Inflammatory macrophage treated with lipopolysaccharide for 4 hours (primary cell): ENCODE results near the gene TRIM9.

Source experiments
- DNase-seq: peaks from one replicate; pipeline ENCODE4 v3.0.0-alpha.2; 2020

TRIM9 gene

DNA sequence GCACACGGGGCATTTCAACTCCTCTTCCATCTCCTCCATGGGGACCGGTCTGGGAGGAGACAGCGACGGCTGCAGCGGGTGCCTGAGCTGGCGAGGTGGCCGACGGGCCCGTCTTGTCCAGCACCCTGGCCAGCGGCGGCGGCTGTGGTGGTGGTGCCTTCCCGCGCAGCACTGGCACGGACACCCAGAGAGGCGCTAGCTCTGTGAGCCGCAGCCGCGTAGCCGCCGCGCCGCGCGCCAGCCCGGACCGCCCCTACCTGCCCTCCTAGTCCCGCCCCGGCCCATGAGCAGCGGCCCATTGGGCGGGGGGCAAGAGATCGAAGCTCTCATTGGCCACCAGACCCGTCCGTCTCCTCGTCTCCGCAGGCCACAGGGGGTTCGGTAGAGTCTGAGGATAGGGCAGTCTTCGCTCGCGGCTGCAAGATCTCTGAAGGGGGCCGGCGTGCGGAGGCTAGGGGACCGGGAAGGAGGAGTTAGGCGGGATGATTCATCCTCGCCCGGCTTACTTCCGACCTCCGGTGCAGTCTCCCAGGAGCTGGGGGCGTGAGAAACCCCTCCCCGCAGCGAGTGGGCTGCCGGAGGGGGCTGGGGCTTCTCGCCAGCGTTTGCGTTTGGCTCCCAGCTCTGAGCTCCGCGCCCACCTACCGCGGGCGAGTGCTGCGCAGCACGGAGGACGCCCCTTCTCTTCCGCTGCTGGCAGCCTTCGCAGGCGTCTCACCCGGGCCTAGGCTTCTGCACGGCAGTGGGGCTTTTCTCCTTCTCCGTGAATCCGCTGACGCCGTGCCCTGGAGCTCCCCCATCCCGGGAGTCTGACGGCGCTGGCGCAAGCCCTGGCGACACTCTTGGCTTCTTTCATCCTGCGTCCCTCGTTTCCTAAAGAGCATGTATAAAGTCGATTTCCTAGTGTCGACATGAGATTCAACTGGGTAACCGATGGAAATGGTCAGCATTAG lies at the start of gene TRIM9:
TRIM9 (minus strand) TSS at position 205 of the 953 bp plus-strand sequence; CDS start at position 39, 166 bp downstream.
- peak; percentile 91 for DNase-seq

DNA sequence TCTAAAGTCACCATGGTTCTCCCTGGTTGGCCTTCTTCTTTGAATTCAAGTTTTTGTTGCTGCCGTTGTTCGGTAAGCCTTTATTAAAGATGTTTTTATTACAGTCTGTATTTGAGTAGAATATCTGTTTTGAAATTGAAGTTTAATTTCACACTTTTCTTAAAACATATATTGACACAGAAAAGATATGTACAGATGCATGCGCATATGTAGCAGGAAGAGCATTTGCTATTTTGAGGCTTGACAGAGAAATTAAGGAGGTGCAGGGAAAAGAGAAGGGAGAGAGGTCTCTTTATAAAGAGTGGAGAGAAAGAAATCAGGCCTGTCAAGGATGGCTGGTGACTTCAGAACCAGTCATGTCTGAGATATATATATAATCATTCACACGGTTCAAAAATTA lies 46.0 kb upstream of the TRIM9 start:
- no peak for DNase-seq

DNA sequence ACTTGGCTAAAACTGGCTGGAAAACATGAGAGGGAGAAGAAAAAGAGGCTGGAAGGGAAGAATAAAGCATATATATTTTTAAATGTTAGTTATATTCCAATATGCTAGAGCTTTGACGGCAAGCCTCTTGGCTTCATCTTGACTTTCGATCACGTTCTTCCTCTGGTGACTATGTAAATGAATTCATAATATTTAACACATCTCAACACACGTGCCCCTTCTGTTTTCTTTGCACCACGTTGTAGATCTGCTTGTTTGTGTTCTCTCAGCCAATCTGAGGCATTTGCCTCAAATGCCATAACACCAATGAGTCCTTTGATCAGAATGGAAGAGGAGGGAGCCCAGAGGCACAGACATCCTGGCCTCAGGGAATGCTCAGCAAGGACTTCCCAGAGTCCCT lies 45.4 kb upstream of the TRIM9 start:
- DNase-seq = no peak

DNA sequence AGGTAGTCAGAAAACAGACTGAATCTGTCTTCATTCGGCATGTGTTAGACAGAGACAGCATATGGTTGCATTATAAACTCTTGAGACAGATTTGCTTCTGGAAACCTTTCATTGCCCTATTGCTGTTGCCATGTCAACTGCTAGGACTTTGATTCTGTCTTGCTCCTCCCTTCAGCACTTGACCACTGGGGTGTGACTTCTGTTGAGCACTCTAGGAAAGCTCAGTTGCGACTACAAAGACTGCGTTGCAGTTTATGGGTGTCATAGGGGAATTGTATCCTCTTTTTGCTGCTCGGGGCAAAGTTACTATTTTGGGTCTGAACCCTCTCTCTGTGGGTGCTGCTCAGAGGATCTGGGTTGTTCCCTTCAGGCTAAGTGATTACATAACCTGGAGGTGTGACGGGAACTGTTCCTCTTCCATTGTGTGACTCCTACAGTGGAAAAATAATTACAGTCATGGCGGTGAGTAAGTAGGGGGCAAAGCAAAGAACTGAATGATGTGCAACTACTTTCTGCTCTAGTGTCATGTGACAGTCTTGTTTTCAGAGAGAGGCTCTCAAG lies 44.3 kb upstream of the TRIM9 start:
- peak; percentile 77 for DNase-seq

DNA sequence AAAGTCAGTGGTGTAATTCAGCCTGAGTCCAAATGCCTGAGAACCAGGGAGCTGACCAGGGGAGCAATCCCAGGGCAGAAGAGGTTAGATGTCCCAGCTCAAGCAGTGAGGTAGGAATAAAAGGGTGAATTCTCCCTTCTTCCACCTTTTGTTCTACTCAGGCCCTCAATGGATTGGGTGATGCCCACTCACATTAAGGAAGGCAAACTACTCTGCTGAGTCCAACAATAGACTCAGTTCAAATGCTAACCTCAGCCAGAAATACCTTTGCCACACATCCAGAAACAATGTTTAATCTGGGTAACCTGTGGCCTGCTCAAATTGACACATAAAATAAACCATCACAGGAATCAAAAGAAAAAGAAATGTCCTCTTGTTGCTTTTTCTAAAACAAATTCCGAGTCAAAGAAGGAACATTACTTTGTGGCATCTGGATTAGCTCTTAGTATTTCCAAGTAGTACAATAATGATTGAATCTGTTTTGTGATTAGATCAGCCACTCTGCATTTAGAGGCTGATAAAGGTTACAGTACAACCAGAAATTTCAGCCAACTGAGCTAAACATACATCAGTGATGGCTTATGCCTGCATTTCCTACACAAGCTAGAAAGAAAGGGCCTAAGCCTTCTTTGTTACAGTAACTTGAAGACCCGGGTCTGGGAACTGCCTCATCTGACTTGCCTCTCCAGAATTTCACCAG lies 43.6 kb upstream of the TRIM9 start:
- DNase-seq = no peak

DNA sequence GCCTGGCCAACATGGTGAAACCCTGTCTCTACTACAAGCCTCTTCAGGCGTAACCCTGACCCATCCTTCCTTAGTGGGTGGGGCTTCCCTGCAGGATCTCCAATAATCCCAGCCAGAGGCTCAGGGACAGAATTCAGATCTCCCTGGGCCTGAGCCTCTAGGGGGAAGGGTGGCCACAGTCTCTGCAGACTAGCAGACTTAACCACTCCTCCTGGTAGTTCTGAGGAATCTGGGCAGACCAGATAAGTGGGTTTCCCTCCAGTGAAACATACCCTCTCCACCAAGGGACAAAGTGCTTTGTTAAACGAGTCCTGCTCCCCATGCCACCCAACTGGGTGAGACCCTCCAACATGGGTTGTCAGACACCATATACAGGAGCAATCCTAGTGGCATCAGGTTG lies 36.6 kb upstream of the TRIM9 start:
- no peak for DNase-seq

DNA sequence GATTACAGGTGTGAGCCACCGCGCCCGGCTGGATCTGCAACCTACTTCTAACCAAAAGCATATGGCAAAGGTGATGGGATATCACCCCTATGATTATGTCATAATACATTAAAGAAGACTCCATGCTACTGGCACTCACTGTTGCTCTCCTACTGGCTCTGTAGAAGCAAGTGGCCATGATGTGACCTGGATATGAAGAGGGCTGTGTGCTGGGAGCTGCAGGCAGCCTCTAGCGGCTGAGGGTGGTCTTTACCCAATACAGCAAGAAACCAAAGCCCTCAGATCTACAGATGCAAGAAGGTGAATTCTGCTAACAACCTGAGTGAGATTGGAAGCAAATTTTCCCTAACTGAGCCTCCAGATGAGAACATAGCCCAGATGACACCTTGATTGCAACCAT lies 34.2 kb upstream of the TRIM9 start:
- DNase-seq = no peak

DNA sequence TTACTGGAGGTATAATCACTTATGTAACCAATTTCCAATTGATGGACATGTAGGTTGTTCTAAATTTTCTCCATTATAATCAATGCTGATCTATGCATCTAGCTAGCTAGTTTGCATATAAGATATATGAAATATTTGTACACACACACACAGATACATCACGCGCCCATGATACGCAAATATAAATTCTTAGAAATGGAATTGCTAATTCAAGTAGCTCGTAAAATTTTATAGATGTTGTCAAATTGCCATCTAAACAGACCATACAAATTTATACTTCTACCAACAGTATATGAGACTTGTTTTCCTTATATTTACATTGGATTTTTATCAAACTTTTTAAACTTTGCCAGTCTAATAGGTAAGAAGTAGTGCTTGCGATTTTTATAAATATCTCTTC lies 29.1 kb upstream of the TRIM9 start:
- DNase-seq = no peak

DNA sequence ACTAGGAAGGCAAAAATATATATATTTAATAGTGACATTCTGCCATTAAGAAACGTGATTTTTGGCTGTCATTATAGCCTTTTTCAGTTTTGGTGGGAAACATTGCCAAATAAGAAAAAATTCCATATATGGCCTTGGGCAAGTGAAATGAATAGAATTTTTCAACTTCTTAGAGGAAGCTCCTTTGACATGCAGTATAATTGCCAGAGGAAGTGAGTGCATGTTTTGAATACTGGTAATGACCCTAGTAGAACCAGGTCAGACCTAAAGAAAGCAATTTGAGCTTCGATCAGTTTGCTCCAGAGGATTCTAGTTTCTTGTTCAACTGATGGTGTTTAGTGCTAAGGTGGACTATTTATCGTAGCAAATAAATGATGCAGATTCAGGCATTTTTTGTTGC lies 26.2 kb upstream of the TRIM9 start:
- no peak for DNase-seq

DNA sequence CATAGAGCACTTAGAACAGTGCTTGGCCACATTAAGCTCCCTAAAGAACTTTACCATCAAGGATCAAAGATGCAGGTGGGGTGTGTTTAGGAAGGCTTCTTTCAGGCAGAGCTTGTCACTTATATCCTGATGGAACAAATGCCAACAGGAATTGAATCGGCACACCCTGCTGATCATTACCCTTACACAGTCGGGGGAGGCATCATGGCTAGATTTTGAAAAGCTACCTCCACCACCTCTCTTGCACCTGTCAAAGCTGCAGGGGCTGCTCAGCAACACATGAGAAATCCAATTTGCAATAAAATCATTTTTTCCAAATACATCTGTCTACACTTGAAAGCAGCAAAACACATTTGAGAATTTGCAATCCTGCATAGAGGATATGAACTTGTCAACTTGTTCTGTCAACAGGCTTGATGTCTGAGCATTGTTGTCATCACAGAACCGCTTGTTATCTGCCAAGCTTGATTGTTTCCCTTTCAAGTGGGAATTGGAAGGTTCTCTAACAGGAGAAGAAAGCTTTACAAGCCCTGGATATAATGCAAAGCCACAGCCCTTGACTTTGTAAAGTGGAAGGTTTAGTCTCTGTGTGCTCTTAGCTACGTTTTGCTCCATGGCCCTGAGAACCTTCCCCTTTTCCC lies 24.6 kb upstream of the TRIM9 start:
- DNase-seq = no peak

DNA sequence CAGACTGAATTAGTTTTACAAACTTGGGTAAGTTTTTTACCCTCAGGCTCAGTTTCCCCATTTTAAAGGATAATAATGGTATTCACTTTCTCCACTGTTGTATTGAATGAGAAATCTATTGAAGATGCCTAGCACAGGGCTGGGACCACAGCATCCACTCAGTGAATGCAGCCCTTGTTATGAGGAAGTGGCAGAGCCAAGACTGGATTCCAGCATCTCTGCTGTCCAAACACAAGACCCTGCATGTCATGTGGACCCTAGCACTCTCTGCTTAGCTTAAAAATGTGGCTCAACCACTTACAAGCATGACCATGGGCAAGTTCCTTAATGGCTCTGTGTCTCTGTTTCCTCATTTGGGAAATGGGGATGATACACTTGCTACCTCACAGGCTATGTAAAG lies 24.1 kb upstream of the TRIM9 start:
- DNase-seq = no peak

DNA sequence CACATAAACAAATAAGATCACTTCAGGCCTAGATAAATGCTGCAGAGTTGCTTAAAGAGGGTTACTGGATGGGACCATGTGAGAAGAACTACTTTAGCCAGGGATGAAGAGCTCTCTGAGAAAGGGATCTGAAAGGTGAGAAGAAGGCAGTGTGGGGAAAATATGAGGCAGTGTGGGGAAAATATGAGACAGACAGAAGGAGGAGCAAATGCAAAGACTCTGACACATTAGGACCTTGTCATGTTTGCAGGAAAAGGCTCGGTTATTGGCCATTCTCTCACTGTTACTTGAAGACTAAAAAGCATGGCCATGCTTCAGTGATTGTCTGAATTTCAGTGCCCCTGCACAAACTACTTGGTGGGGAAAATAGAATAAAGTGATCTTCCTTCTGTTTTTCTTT lies 22.7 kb upstream of the TRIM9 start:
- no peak for DNase-seq

DNA sequence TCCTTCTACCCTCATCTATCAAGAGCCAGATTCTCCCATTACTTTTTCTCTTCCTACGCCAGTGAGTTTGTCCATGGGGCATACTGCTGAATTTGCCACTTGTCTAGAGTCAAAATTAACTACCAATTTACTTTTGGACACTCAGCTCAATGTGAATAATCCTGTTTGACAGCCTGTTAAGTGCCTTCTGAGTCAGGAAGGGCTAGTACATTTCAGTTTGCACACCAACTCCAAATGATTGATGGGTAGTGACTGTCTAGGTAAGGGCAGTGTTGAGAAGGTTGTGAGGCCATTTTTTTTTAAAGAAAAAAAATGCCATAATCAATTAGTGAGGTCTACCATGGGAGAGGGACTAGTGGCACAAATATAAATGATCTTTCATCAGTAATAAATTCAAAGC lies 21.8 kb upstream of the TRIM9 start:
- no peak for DNase-seq

DNA sequence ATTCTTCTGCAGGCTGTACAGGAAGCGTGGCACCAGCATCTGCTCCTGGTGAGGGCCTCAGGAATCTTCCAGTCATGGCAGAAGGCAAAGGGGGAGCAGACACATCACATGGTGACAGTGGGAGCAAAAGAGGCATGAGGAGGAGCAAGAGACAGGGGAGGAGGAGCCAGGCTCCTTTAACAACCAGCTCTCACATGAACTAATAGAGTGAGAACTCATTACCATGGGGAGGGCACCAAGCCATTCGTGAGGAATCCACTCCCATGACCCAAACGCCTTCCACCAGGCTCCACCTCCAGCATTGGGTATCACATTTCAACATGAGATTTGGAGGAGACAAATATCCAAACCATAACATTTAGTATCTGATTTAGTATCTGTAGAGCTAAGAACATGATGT lies 14.7 kb upstream of the TRIM9 start:
- no peak for DNase-seq

DNA sequence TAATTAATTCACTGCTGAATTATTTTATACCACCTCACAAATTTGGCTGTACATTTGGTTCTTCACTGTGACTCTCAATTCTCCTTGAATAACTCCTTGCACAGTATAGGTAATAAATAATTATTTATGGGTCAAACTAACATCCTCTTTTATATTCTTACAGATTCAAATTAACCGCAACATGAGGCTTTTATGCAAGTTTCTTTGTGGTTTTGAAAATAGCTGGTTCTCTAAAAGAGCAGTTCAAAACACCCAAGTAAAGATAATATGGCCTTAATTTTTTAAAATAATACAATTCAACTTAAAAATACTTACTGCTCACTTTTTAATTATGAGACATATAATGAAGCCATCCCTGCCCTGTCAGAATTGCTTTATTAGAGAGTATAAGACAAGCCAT lies 12.9 kb upstream of the TRIM9 start:
- DNase-seq = peak; percentile 15

DNA sequence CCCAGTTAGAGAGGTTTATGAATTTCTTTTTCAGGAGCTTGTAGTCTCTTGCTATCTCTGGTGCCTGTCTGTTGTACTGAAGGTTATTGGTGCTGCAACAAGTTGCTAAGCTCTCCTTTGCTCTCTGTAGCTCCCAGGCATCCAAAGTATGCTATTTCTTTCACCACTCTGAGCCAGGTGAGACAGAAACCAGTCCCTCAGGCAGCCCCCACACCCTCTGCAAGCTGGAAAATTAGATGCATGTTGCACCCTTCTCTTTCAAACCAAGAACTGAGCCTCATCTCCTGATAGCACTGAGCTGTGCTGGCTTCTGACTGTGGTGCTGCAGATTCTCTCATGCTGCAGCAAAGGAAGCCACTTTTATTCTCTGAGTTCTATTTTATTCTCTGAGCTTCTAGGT lies 9.6 kb upstream of the TRIM9 start:
- DNase-seq = no peak

DNA sequence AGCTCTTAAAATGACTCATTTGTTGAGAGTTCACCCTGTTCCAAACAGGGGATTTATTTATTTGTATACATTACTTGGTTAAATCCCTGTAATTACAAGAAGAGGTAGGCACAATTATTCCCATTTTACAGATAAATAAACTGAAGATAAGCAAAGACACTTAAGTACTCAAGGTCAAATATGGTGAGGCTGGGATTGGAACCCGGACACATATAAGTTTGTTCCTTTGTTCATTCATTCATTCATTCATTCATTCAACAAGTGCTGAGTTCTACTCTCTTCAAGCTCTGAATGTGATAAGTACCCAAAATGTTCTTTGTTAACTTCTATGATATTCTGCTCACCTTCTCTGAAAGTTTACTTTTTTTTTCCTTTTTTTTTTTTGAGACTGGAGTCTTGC lies 2.4 kb upstream of the TRIM9 start:
- DNase-seq = no peak

DNA sequence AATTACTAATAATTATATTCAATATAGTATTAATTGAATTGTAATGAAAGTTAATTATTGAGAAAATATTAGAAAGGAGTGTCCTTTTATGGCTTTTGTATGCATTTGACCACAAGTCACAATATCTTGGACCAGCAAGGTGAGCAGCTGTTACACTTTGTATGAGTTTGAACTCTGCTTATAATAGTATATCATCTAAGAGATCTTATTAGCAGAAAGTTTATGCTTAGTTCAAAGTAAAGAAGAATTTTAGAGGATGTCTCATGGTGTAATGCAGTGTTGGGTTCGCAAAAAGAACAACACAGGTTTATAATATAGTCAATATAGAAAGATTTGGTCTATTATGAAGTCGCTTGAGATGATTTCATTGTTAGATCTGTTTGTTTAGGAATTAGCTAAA lies 2.0 kb upstream of the TRIM9 start:
- DNase-seq = no peak

DNA sequence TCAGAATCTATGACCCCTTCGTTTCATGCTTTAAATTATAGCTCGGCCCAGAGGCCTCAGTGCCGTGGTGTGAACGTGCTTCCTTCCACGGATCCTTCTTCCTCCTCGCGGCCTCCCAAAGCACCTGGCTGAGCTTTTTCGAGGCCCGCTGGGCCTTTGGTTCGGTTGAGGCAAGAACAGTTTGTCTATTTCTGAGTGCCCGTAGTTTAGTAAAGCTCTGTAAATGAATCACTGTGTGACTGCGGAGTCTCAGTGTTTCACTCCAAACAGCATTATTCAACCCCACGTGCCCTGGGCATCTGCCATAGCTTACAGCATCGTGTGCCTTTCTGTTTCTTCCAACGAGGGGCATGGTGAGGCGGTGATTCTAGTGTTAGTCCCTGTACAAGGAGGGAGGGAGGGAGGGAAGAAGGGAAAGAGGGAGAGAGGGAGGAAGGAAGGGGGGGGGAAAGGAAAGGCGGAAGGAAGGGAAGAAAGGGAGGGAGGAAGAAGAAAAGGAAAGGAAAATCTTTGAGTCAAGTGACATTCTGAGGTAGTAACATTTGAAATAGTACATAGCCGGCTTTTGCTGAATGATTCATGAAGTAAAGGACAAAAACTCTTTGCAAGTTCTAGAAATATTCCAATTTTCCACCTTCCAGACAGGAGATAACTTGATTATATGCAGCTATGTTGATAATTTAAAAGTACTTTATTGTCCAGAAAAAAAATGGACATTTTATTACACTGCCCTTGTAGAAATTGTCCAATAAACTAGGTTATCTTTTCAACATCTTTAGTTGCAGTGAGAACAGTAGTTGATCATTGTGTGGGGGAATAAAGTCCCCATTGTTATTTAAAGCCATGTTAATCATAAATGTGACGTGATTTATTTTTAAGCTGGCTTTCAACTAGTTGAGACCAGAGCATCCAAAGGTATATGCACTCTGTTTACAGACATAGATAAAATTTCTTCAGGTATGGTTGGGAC lies 1.2 kb upstream of the TRIM9 start:
- DNase-seq = peak; percentile 70

DNA sequence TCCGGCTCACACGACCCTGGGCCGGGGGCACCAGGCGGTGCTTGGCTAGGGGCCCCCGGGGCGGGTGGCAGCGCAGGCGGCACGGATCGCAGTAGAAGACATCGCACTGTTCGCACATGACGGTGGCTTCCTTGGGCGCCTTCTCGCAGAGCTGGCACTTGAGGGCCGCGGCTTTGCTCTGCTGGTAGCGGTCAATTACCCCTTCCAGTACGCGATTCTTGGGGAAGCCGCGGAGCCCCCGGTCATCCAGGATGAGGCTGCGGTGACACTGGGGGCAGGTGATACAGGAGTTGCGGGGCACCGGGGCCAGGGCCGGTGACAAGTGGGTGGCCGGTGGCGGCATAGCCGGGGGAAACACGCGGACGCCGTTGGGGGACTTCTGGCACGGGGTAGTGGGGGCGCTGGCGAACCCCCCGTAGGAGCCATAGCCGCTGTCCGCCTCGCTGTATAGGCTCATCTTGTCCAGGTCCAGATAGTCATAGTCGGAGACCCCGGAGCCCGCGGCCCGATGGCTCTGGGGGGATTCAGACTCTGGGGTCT lies 553 bp downstream of the TRIM9 start:
- no peak for DNase-seq

DNA sequence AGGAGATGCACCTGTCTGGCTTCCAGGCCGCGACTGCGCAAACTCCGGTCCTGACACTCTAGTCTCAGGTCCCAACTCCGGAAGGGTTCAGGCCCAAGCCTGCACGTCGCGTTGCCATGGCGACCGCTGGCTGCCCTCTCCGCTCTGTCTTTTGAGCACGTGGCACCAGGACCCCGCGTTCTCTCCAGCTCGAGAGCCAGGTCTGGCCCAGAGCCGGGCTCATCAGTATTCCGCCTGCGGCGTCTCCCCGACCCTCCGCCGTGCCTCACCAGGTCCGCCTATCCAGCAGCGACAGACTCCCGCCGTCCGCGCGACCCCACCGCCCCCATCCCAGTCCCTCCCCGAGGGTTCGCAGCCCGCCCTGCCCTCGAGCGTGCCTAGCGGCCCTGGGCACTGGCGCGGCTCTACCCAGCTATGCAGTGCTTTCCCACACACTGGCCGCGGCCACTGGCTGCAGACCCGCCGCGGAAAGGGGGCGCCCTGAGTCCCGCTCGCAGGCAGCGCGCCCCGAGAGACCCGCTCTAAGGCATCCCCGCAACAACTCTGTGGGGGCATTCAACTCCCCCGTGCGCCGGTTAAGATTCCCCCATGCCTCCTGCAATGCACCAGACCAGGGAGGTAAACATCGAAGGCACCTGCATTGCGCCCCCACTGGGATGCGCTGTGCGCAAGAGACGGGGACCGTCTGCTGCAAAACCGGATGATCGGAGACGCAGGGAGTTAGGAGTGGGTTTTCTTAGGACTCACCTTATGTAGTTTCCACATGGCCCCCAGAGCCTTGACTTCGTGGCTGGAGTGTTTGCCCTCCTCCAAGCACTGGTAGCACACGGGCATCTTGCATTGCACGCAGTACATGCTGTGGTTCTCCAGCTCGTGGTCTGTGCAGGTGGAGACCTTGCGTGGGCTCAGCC lies 1.3 kb downstream of the TRIM9 start:
- DNase-seq = no peak
